A673 (cell line): Measurements from ENCODE around the gene SLC9A2. TPM values are rescaled to one million over a fixed set of nuclear protein-coding genes. Genes with fewer than 3 reads are reported as not detected.

Source experiments
- BruUV-seq: library from RNA; stranded (reverse); fragments of 400-500 nt; replicated peaks from 2 replicates; lab custom pipeline; 2021; lab: Mats Ljungman, UMichigan
- CTCF ChIA-PET: fragments of 300-600 bp; sonication (Branson Sonifier 250); formaldehyde crosslinking; loops from one replicate; lab custom pipeline; 2022; ENCODE audit warnings: antibody characterized with exemption; lab: Charles Lee
- POLR2A ChIA-PET: fragments of 300-600 bp; sonication (Branson Sonifier 250); formaldehyde crosslinking; loops from one replicate; lab custom pipeline; 2022; ENCODE audit warnings: antibody characterized with exemption; ENCODE audit not compliant: low non-redundant PET; lab: Charles Lee
- DNase-seq: peaks from one replicate; pipeline ENCODE4 v3.0.0-alpha.2; 2015; ENCODE audit warnings: low spot score
- H3K27ac ChIP-seq: fragments of 200-600 bp; sonication (generic); 2 replicates; pipeline ENCODE4 v1.5.1; 2016; ENCODE audit warnings: mixed run types, low read depth, mild to moderate bottlenecking, mixed read lengths, antibody characterized with exemption, low read length; ENCODE audit not compliant: poor library complexity, severe bottlenecking
- H3K27me3 ChIP-seq: fragments of 200-600 bp; sonication (generic); replicated peaks from 2 replicates; pipeline ENCODE4 v1.6.1; 2017; ENCODE audit warnings: mixed run types, low read depth, mild to moderate bottlenecking, mixed read lengths, antibody characterized with exemption, low read length; ENCODE audit not compliant: insufficient read depth, poor library complexity
- H3K36me3 ChIP-seq: fragments of 200-600 bp; sonication (generic); 2 replicates; pipeline ENCODE4 v1.6.1; 2016; ENCODE audit warnings: mixed run types, mild to moderate bottlenecking, mixed read lengths, antibody characterized with exemption, low read length; ENCODE audit not compliant: insufficient read depth, poor library complexity, severe bottlenecking
- H3K4me1 ChIP-seq: fragments of 200-600 bp; sonication (generic); 2 replicates; pipeline ENCODE4 v1.6.1; 2017; ENCODE audit warnings: mixed run types, mild to moderate bottlenecking, mixed read lengths, antibody characterized with exemption, low read length; ENCODE audit not compliant: insufficient read depth, poor library complexity, severe bottlenecking
- H3K4me3 ChIP-seq: fragments of 200-600 bp; sonication (generic); 2 replicates; pipeline ENCODE4 v1.5.1; 2016; ENCODE audit warnings: low read depth, mixed run types, mild to moderate bottlenecking, mixed read lengths, low read length; ENCODE audit not compliant: poor library complexity, severe bottlenecking
- H3K9me3 ChIP-seq: fragments of 200-600 bp; sonication (generic); 2 replicates; pipeline ENCODE4 v1.6.1; 2016; ENCODE audit warnings: mixed run types, low read depth, mild to moderate bottlenecking, mixed read lengths, antibody characterized with exemption, low read length; ENCODE audit not compliant: poor library complexity, severe bottlenecking
- EZH2 ChIP-seq: fragments of 200-600 bp; sonication (generic); IDR thresholded peaks from 2 replicates; pipeline ENCODE4 v1.6.1; 2017; ENCODE audit warnings: borderline replicate concordance, low read depth, mild to moderate bottlenecking, mixed read lengths, antibody characterized with exemption, low read length; ENCODE audit not compliant: poor library complexity, severe bottlenecking
- intact Hi-C: fragments of 100-400 bp; cut with micrococcal nuclease; formaldehyde crosslinking; loops from one replicate; pipeline ENCODE4 v1.10.0; 2022; ENCODE audit not compliant: unreplicated experiment
- total RNA-seq: library from RNA; stranded (reverse); gene quantifications from 2 replicates; pipeline ENCODE4 v1.2.3, GENCODE V29; 2021
- TF ChIP-seq, protein P1 (sequence below): fragments of 300-800, 200-600 bp; sonication (generic); conservative IDR thresholded peaks from 2 replicates; pipeline ENCODE4 v1.5.1; 2017; ENCODE audit warnings: low read depth, mild to moderate bottlenecking, antibody characterized with exemption, low read length, moderate library complexity, mixed read lengths

SLC9A2 gene
- total RNA-seq, 1 experiment from 2014 or later = not detected

DNA sequence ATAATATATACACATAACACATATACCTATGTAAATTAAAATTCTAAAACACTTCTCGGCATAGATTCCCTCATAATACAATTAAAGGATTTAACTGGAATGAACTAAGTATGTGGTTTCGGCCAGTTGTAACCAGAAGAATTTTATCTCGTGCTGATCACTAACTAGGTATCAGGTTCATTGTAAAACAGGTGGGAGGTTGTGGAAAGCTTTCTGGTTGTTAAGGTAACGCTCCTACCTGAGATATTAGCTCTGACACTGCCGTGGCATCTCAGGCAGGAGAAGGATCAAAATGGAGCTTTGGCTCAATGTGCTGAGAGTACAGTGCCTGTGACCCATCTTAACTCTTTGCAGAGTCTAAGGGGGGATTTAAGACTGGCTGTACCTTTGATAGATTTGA is 42.5 kb downstream of the SLC9A2 start:
- no TSS peak for BruUV-seq
- Histone ChIP-seq H3K27me3 (no peaks in the 10 kb centered on the region), H3K36me3 (no peaks in the 10 kb centered on the region), H3K9me3 (no peaks in the 10 kb centered on the region), H3K27ac (no peak overlapping the region), H3K4me1 (no peaks in the 10 kb centered on the region), H3K4me3 (no peak overlapping the region)
- CTCF ChIA-PET = no interaction called here
- no peak for DNase-seq
- POLR2A ChIA-PET = no interaction called here
- intact Hi-C loops = no loop called here
- no peak for TF ChIP-seq EZH2
- TF ChIP-seq, protein P1, sequence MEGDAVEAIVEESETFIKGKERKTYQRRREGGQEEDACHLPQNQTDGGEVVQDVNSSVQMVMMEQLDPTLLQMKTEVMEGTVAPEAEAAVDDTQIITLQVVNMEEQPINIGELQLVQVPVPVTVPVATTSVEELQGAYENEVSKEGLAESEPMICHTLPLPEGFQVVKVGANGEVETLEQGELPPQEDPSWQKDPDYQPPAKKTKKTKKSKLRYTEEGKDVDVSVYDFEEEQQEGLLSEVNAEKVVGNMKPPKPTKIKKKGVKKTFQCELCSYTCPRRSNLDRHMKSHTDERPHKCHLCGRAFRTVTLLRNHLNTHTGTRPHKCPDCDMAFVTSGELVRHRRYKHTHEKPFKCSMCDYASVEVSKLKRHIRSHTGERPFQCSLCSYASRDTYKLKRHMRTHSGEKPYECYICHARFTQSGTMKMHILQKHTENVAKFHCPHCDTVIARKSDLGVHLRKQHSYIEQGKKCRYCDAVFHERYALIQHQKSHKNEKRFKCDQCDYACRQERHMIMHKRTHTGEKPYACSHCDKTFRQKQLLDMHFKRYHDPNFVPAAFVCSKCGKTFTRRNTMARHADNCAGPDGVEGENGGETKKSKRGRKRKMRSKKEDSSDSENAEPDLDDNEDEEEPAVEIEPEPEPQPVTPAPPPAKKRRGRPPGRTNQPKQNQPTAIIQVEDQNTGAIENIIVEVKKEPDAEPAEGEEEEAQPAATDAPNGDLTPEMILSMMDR = no peak

DNA sequence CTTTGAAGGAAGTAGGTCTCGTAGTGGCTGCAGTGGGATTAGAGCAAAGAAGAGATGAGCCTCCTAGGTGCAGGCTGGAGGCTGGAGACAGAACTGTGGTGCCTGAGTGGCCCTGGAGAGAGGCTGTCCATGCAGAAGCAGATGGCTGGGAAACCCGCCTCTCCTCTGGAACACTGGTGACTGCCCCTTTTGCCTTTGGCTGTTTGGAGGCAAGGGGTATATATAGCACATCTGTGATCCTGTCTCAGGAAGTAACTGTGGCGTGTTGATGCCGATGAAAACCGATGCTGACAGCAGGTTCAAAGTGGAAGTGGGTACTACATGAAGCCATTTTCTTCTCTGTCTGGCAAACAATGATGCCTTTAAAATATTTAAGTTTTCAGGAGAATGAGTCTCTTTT is 43.5 kb downstream of the SLC9A2 start:
- intact Hi-C loops = no loop called here
- TF ChIP-seq EZH2 = no peak
- TF ChIP-seq, protein P1 = no peak
- no peaks in the 10 kb centered on the region for H3K36me3 ChIP-seq
- H3K4me1 ChIP-seq = no peaks in the 10 kb centered on the region
- ChIA-PET CTCF (no interaction called here), POLR2A (no interaction called here)
- BruUV-seq = no TSS peak
- H3K4me3 ChIP-seq = no peak overlapping the region
- H3K27ac ChIP-seq = no peak overlapping the region
- DNase-seq = no peak
- H3K27me3 ChIP-seq = no peaks in the 10 kb centered on the region
- H3K9me3 ChIP-seq = no peaks in the 10 kb centered on the region

- no peak for DNase-seq
- intact Hi-C loops = no loop called here
- Histone ChIP-seq H3K27me3 (no peaks in the 10 kb centered on the region), H3K27ac (no peak overlapping the region), H3K4me1 (no peaks in the 10 kb centered on the region), H3K9me3 (no peaks in the 10 kb centered on the region), H3K4me3 (no peak overlapping the region), H3K36me3 (no peaks in the 10 kb centered on the region)
- CTCF ChIA-PET = no interaction called here
- no TSS peak for BruUV-seq
- TF ChIP-seq, protein P1 = no peak
- no peak for TF ChIP-seq EZH2
- POLR2A ChIA-PET = no interaction called here
These were observed 44.0 kb downstream of the SLC9A2 start for GRCh38 chr2:102663381-102663780.
